Measurements from ENCODE around the gene TECTB. TPM values are rescaled to one million over a fixed set of nuclear protein-coding genes. Genes with fewer than 3 reads are reported as not detected.

TECTB gene
- total RNA-seq, 2 donors from 2014 or later, result not detected

DNA sequence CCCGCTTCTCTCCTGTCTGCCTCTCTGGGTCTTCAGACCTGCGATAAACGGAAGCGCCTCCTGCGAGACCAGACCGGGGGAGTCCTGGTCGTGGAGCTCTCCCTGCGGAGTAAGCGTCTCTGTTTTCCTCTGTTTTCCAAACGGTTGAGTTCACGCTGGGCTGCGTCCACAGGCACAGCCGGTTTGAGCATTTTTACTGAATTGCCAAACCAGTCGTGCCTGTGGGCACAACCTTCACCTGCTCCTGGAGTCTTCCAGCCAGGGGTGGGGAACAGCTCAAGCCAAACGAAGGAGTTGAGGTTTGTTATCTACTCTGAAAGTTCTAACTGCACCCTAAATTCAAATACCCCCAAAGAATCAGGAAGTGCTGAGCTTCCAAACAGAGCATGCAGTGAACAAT is 16.3 kb downstream of the TECTB start:
- TF ChIP-seq, protein P1, sequence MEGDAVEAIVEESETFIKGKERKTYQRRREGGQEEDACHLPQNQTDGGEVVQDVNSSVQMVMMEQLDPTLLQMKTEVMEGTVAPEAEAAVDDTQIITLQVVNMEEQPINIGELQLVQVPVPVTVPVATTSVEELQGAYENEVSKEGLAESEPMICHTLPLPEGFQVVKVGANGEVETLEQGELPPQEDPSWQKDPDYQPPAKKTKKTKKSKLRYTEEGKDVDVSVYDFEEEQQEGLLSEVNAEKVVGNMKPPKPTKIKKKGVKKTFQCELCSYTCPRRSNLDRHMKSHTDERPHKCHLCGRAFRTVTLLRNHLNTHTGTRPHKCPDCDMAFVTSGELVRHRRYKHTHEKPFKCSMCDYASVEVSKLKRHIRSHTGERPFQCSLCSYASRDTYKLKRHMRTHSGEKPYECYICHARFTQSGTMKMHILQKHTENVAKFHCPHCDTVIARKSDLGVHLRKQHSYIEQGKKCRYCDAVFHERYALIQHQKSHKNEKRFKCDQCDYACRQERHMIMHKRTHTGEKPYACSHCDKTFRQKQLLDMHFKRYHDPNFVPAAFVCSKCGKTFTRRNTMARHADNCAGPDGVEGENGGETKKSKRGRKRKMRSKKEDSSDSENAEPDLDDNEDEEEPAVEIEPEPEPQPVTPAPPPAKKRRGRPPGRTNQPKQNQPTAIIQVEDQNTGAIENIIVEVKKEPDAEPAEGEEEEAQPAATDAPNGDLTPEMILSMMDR (IDR thresholded peaks at IDR 0.05), result no peak
- no peak for TF ChIP-seq POLR2A (IDR thresholded peaks at IDR 0.05)
- H3K9me3 ChIP-seq, result no peaks in the 10 kb centered on the region
- ATAC-seq (no peak), DNase-seq (no peak)
- H3K4me1 ChIP-seq, result no peaks in the 10 kb centered on the region
- H3K4me3 ChIP-seq, result no peak overlapping the region
- no peak overlapping the region for H3K27ac ChIP-seq
- intact Hi-C loops (cut with DNase I), result no loop called here
- WGBS, 2 donors, result 66 to 70% methylated on average over 15 of the region's 15 CpGs
- H3K27me3 ChIP-seq, result no peaks in the 10 kb centered on the region
- H3K36me3 ChIP-seq (replicated peaks in 1 of 2; ENCODE audit: insufficient read depth in 1 of 2, low read depth in 2 of 2), result no peaks in the 10 kb centered on the region

DNA sequence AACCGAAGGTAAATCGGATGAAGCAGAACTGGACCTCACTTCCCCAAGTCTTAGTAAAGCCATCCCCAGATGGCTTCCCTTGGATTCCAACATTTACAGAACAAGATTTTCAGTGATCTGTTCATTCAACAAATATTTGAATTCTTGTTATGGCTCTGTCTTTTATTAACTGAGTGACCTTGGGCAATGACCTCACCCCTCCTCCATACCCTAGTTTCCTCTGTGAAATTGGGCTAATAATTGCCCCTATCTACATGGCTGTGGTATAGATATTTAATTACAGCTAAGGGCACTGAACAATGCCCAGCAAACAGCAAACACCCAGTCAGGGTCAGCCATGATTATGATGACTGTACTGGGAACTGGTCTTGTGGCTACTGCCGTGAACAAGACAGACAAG is 19.1 kb downstream of the TECTB start:
- TF ChIP-seq, protein P1 (IDR thresholded peaks at IDR 0.05), result no peak
- TF ChIP-seq POLR2A (IDR thresholded peaks at IDR 0.05), result no peak
- ATAC-seq (no peak), DNase-seq (no peak)
- 57 to 72% methylated on average over 3 of the region's 3 CpGs for WGBS, 2 donors
- no peaks in the 10 kb centered on the region for H3K9me3 ChIP-seq
- H3K4me3 ChIP-seq, result no peak overlapping the region
- H3K27me3 ChIP-seq, result no peaks in the 10 kb centered on the region
- no peak overlapping the region for H3K27ac ChIP-seq
- intact Hi-C loops (cut with DNase I), result no loop called here
- H3K4me1 ChIP-seq, result no peaks in the 10 kb centered on the region
- H3K36me3 ChIP-seq (replicated peaks in 1 of 2; ENCODE audit: insufficient read depth in 1 of 2, low read depth in 2 of 2), result no peaks in the 10 kb centered on the region

DNA sequence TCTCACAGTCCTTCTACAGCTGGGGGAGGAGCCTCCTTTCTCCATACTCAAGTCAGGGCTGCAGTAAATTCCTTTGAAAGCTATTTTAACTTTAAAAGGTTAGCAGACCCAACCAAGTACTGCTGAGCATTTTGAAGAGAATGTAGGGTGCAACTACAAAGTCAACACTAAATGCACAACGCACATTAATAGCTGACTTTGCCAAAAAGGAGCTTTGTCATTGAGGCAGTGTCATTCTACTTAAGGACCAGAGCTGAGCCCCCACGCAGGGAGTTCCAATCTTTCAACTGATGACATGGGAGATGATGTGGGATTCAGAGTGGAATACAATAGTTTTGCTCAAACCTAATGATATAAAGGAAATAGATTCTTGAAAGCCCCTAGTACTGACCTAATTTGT is 20.3 kb downstream of the TECTB start:
- ATAC-seq (no peak), DNase-seq (no peak)
- no peaks in the 10 kb centered on the region for H3K9me3 ChIP-seq
- H3K27ac ChIP-seq, result no peak overlapping the region
- TF ChIP-seq, protein P1 (IDR thresholded peaks at IDR 0.05), result no peak
- TF ChIP-seq POLR2A (IDR thresholded peaks at IDR 0.05), result no peak
- no peaks in the 10 kb centered on the region for H3K36me3 ChIP-seq (replicated peaks in 1 of 2; ENCODE audit: insufficient read depth in 1 of 2, low read depth in 2 of 2)
- H3K4me1 ChIP-seq, result no peaks in the 10 kb centered on the region
- H3K27me3 ChIP-seq, result no peaks in the 10 kb centered on the region
- no peak overlapping the region for H3K4me3 ChIP-seq
- intact Hi-C loops (cut with DNase I), result no loop called here
- 60 to 61% methylated on average over 2 of the region's 2 CpGs for WGBS, 2 donors

DNA sequence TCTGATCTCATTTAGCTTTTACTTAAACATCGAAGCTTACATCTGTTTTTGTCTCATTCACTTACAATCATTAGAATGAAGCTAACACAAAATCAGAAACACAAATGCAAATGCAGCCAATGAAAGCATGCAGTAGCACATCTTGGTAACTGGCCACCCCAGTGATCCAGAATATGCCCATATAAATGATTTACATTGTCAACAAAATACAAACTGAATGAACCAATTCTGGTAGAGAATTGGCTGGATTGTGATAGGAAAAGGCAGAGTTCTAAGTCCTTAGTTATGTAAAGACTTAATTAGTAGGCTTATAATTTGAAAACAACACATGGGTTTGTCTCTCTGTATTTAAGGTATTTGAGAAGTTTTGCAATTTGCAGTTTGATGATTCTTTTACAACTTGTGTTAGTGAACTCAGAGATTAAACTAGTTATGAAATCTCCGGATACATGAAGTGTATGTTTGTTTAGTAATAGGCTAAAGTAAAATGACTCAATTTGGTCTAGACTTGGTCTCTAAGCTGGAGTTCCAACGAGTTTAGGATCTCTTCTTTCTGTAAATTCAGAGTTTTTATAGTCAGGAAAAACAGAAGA is 21.2 kb downstream of the TECTB start:
- TF ChIP-seq, protein P1 (IDR thresholded peaks at IDR 0.05), result no peak
- no peak for TF ChIP-seq POLR2A (IDR thresholded peaks at IDR 0.05)
- no peak overlapping the region for H3K4me3 ChIP-seq
- ATAC-seq, result no peak

More for the DNA sequence above, 21.2 kb downstream of the TECTB start:
- no peak for DNase-seq
- 44 to 52% methylated on average over 3 of the region's 3 CpGs for WGBS, 2 donors
- no peaks in the 10 kb centered on the region for H3K27me3 ChIP-seq
- H3K36me3 ChIP-seq (replicated peaks in 1 of 2; ENCODE audit: insufficient read depth in 1 of 2, low read depth in 2 of 2), result no peaks in the 10 kb centered on the region
- H3K27ac ChIP-seq, result no peak overlapping the region
- no peaks in the 10 kb centered on the region for H3K4me1 ChIP-seq
- H3K9me3 ChIP-seq, result no peaks in the 10 kb centered on the region
- intact Hi-C loops (cut with DNase I), result no loop called here

All from body of pancreas (tissue), 4 donors.